ENCODE measurements around the gene TCF4.

Gene TCF4

GRCh38 chr18:55331301-55331700 is 256.7 kb downstream of the TCF4 start:
- TF ChIP-seq CTCF (IDR thresholded peaks at IDR 0.05; ENCODE audit: borderline replicate concordance, insufficient read depth, low read depth, low read length) = no peak
- H3K4me3 ChIP-seq (ENCODE audit: low read depth, low read length) = no peak overlapping the region

- no peak for TF ChIP-seq CTCF (IDR thresholded peaks at IDR 0.05; ENCODE audit: borderline replicate concordance, insufficient read depth, low read depth, low read length)
- no peak overlapping the region for H3K4me3 ChIP-seq (ENCODE audit: low read depth, low read length)
Observed at GRCh38 chr18:55328301-55328700, 259.7 kb downstream of the TCF4 start.

GRCh38 chr18:55327454-55327853 is 260.5 kb downstream of the TCF4 start:
- TF ChIP-seq CTCF (IDR thresholded peaks at IDR 0.05; ENCODE audit: borderline replicate concordance, insufficient read depth, low read depth, low read length) = no peak
- H3K4me3 ChIP-seq (ENCODE audit: low read depth, low read length) = no peak overlapping the region

GRCh38 chr18:55326134-55326533 is 261.9 kb downstream of the TCF4 start:
- no peak for TF ChIP-seq CTCF (IDR thresholded peaks at IDR 0.05; ENCODE audit: borderline replicate concordance, insufficient read depth, low read depth, low read length)
- H3K4me3 ChIP-seq (ENCODE audit: low read depth, low read length) = no peak overlapping the region

GRCh38 chr18:55324166-55324565 is 263.8 kb downstream of the TCF4 start:
- no peak for TF ChIP-seq CTCF (IDR thresholded peaks at IDR 0.05; ENCODE audit: borderline replicate concordance, insufficient read depth, low read depth, low read length)
- H3K4me3 ChIP-seq (ENCODE audit: low read depth, low read length) = no peak overlapping the region

GRCh38 chr18:55323051-55323994 is 264.7 kb downstream of the TCF4 start:
- peak overlapping the region; percentile 67 for H3K4me3 ChIP-seq (ENCODE audit: low read depth, low read length)
- no peak for TF ChIP-seq CTCF (IDR thresholded peaks at IDR 0.05; ENCODE audit: borderline replicate concordance, insufficient read depth, low read depth, low read length)

GRCh38 chr18:55322178-55322735 is 265.7 kb downstream of the TCF4 start:
- peak overlapping the region; percentile 67 for H3K4me3 ChIP-seq (ENCODE audit: low read depth, low read length)
- no peak for TF ChIP-seq CTCF (IDR thresholded peaks at IDR 0.05; ENCODE audit: borderline replicate concordance, insufficient read depth, low read depth, low read length)
